CD4-positive, alpha-beta T cell treated with Interleukin-12 subunit alpha and Interleukin-12 subunit beta, for 1 hour (primary cell): ENCODE data around the gene ANGPTL5.
A peak's percentile ranks its signal among the peaks of the same experiment; 100 is the strongest.
"Not testable (repeated sequence)": the region's sequence is repeated elsewhere in the genome, so short reads cannot be mapped to it uniquely, and the experiment has no call there.

Source experiments
- DNase-seq: peaks from one replicate; pipeline ENCODE4 v3.0.0-alpha.2; 2020

Gene ANGPTL5

GRCh38 chr11:101916422-101916821, at the start of gene ANGPTL5:
TSS of gene ANGPTL5 (minus strand) at chr11:101916522. CDS start at chr11:101907909, 8,613 bp downstream.
- no peak for DNase-seq

GRCh38 chr11:101964200-101964599, 47.9 kb upstream of the ANGPTL5 start:
- not testable (repeated sequence) for DNase-seq

GRCh38 chr11:101960231-101960630, 43.9 kb upstream of the ANGPTL5 start:
- DNase-seq: no peak

- no peak for DNase-seq
Observed at GRCh38 chr11:101955701-101956100, 39.4 kb upstream of the ANGPTL5 start.

- DNase-seq: no peak
Observed at GRCh38 chr11:101955278-101955677, 39.0 kb upstream of the ANGPTL5 start.

GRCh38 chr11:101949680-101950220, 33.4 kb upstream of the ANGPTL5 start:
- no peak for DNase-seq

- no peak for DNase-seq
Observed at GRCh38 chr11:101945448-101945847, 29.1 kb upstream of the ANGPTL5 start.

GRCh38 chr11:101944923-101945322, 28.6 kb upstream of the ANGPTL5 start:
- no peak for DNase-seq

- DNase-seq: no peak
Observed at GRCh38 chr11:101940901-101941520, 24.7 kb upstream of the ANGPTL5 start.

GRCh38 chr11:101931692-101932091, 15.4 kb upstream of the ANGPTL5 start:
- no peak for DNase-seq

GRCh38 chr11:101929294-101929915, 13.1 kb upstream of the ANGPTL5 start:
- no peak for DNase-seq

GRCh38 chr11:101923554-101923953, 7.2 kb upstream of the ANGPTL5 start:
- no peak for DNase-seq

GRCh38 chr11:101920992-101921391, 4.7 kb upstream of the ANGPTL5 start:
- DNase-seq: no peak

GRCh38 chr11:101917226-101917625, 904 bp upstream of the ANGPTL5 start:
- DNase-seq: no peak

- DNase-seq: peak; percentile 22
Observed at GRCh38 chr11:101915791-101916291, 481 bp downstream of the ANGPTL5 start.

- DNase-seq: peak; percentile 93
Observed at GRCh38 chr11:101914738-101915426, 1.4 kb downstream of the ANGPTL5 start, which contains the start of gene CEP126. TSS of gene CEP126 (plus strand) at chr11:101915010. CDS start at chr11:101915285, 275 bp downstream.

GRCh38 chr11:101914341-101914737, 2.0 kb downstream of the ANGPTL5 start:
- DNase-seq: no peak

GRCh38 chr11:101913656-101914055, 2.7 kb downstream of the ANGPTL5 start:
- no peak for DNase-seq

- DNase-seq: no peak
Observed at GRCh38 chr11:101912823-101913284, 3.5 kb downstream of the ANGPTL5 start.

GRCh38 chr11:101909087-101909486, 7.2 kb downstream of the ANGPTL5 start:
- no peak for DNase-seq

- no peak for DNase-seq
Observed at GRCh38 chr11:101907815-101908214, 8.5 kb downstream of the ANGPTL5 start.

GRCh38 chr11:101894505-101894904, 21.8 kb downstream of the ANGPTL5 start:
- DNase-seq: no peak

- no peak for DNase-seq
Observed at GRCh38 chr11:101889767-101890166, 26.6 kb downstream of the ANGPTL5 start.
